Measurements from ENCODE around the gene FNDC3B. TPM values are rescaled to one million over a fixed set of nuclear protein-coding genes. Genes with fewer than 3 reads are reported as not detected.

Gene FNDC3B
- total and polyA plus RNA-seq, 2 of the 8 experiments (the other 6 are each of a cell fraction or from before 2014, with no cell fraction given), result 14.1 to 44.4 TPM

- DNase-seq (ENCODE audit: low read depth in 1 of 2, low spot score in 2 of 2) (no peak), FAIRE-seq (no peak)
- no peak overlapping the region; the same call in 1 of the 2 replicates for H3K18ac ChIP-seq (ENCODE audit: extremely low read depth, low read length)
- no peaks in the 10 kb centered on the region for H3K27me3 ChIP-seq (replicated peaks in 1 of 4; ENCODE audit: control insufficient read depth in 3 of 4, extremely low read depth in 1 of 4, insufficient read depth in 3 of 4, low read length in 3 of 4)
- H3K56ac ChIP-seq (replicated peaks; ENCODE audit: insufficient read length, low read depth, low read length), result no peak overlapping the region
- no peak overlapping the region for H4K8ac ChIP-seq (ENCODE audit: extremely low read depth, insufficient read depth, low read length)
- H3K23ac ChIP-seq (ENCODE audit: insufficient read length), result no peak overlapping the region
- no peak overlapping the region for H2BK5ac ChIP-seq (ENCODE audit: low read depth, low read length)
- H2BK12ac ChIP-seq (ENCODE audit: low read depth, low read length), result no peak overlapping the region; the same call in 1 of the 2 replicates
- no peak overlapping the region for H2BK20ac ChIP-seq (ENCODE audit: low read length)
- no peak overlapping the region for H3K14ac ChIP-seq (ENCODE audit: insufficient read length)
- H3K9ac ChIP-seq (replicated peaks in 1 of 4; ENCODE audit: extremely low read depth in 1 of 4, low read depth in 3 of 4, low read length in 3 of 4), result peak overlapping the region in 1 of 4 experiments; percentile 8; a peak in 1 of 7 replicates
- H2BK120ac ChIP-seq (replicated peaks; ENCODE audit: low read depth, low read length), result no peak overlapping the region
- H4K5ac ChIP-seq (ENCODE audit: insufficient read length, low read depth, low read length), result no peak overlapping the region
- no peaks in the 10 kb centered on the region for H3K36me3 ChIP-seq (ENCODE audit: control insufficient read depth in 2 of 4, insufficient read depth in 4 of 4, low read length in 3 of 4)
- WGBS, 2 experiments (ENCODE audit: extremely low coverage in 1 of 2, insufficient coverage in 1 of 2, insufficient read length in 1 of 2, insufficient replicate concordance in 2 of 2, low coverage in 1 of 2, low lambda C conversion rate in 2 of 2, missing lambda C conversion rate in 1 of 2), result 81% methylated on average over 2 of the region's 2 CpGs; no CpG with 5 or more reads in 1 of the 2 experiments
- no peaks in the 10 kb centered on the region for H3K23me2 ChIP-seq (ENCODE audit: low read depth, low read length)
- H2AFZ ChIP-seq (ENCODE audit: low read length), result no peak overlapping the region
- no peak for TF ChIP-seq E2F6 (IDR thresholded peaks at IDR 0.05)
- TF ChIP-seq SP2 (IDR thresholded peaks at IDR 0.05; ENCODE audit: low read length), result no peak
- no peak for TF ChIP-seq CTCF (IDR thresholded peaks at IDR 0.05; ENCODE audit: control extremely low read depth in 1 of 3, insufficient read depth in 1 of 3, low read depth in 1 of 3, low read length in 3 of 3)
- no peak for TF ChIP-seq MAFK (IDR thresholded peaks at IDR 0.05; ENCODE audit: low read depth, low read length)
- 0 out of 2 replicates have a peak, but pooled peaks have one; percentile 7 for TF ChIP-seq SP1 (IDR thresholded peaks at IDR 0.05; ENCODE audit: low read depth, low read length)
- TF ChIP-seq TEAD4 (IDR thresholded peaks at IDR 0.05; ENCODE audit: low read depth, low read length), result peak; percentile 61; the same call in 1 of the 2 replicates
- no peak overlapping the region for H2BK15ac ChIP-seq (ENCODE audit: low read length)
- H3K4me2 ChIP-seq (ENCODE audit: insufficient read depth in 1 of 2, low read depth in 2 of 2, low read length in 2 of 2), result peak overlapping the region in 1 of 2 experiments; percentile 35; a peak in 2 of 4 replicates
- H4K91ac ChIP-seq (replicated peaks; ENCODE audit: insufficient read length, low read length), result no peak overlapping the region
- ChIA-PET CTCF (ENCODE audit: partially characterized antibody) (interaction anchor here (1.9 kb wide), 1 partner anchor 15 kb away, joined by 5 read pairs; no protein-coding TSS in a partner anchor), POLR2A (ENCODE audit: partially characterized antibody) (interaction anchor here (1.3 to 1.5 kb wide), 2 partner anchors 12 to 32 kb away, joined by 3 read pairs; no protein-coding TSS in a partner anchor)
- no peak overlapping the region for H3K4me3 ChIP-seq (ENCODE audit: extremely low read depth in 1 of 4, insufficient read depth in 2 of 4, low read depth in 3 of 4, low read length in 4 of 4)
- H3K9me3 ChIP-seq (ENCODE audit: insufficient read depth in 2 of 2, low read depth in 1 of 2, low read length in 1 of 2), result no peaks in the 10 kb centered on the region
- peaks cover 0 to 47% of the 10 kb centered on the region in 2 experiments; a peak in 2 of 4 replicates for H3K79me2 ChIP-seq (ENCODE audit: control insufficient read depth in 1 of 2, insufficient read depth in 2 of 2, low read length in 2 of 2)
- no peak overlapping the region for H3K4ac ChIP-seq (replicated peaks; ENCODE audit: insufficient read length, low read depth, low read length)
- H2AK5ac ChIP-seq (ENCODE audit: low read depth, low read length), result no peak overlapping the region
- no peaks in the 10 kb centered on the region; the same call in 1 of the 2 replicates for H3K79me1 ChIP-seq (ENCODE audit: low read depth, low read length)
- H3K27ac ChIP-seq (ENCODE audit: low read depth, low read length), result 0 out of 2 replicates have a peak overlapping the region, but pooled peaks have one; percentile 32
- H4K20me1 ChIP-seq (replicated peaks in 1 of 2; ENCODE audit: control insufficient read depth in 1 of 2, insufficient read depth in 2 of 2, low read length in 2 of 2), result peaks cover 0 to 2% of the 10 kb centered on the region in 2 experiments
- peaks cover 12 to 34% (median 24%) of the 10 kb centered on the region in 4 experiments; a peak in 6 of 7 replicates for H3K4me1 ChIP-seq (replicated peaks in 1 of 4; ENCODE audit: control insufficient read depth in 3 of 4, insufficient read depth in 4 of 4, low read length in 3 of 4)
These were observed 132.2 kb downstream of the FNDC3B start for GRCh38 chr3:172171396-172172075.
